Activated CD4-positive, CD25-positive, alpha-beta regulatory T cell treated with anti-CD3 and anti-CD28 coated beads, Interleukin-2, amount 50 U/mL, for 72 hours (primary cell): Measurements from ENCODE around the gene DCST1.

ENCODE experiments used
- DNase-seq: peaks from one replicate; pipeline ENCODE4 v3.0.0; 2021

DCST1 gene

GRCh38 chr1:155001425-155001674, 32.3 kb upstream of the DCST1 start:
- DNase-seq: no peak

GRCh38 chr1:155001675-155002463, 31.8 kb upstream of the DCST1 start:
- peak; percentile 98 for DNase-seq

DNA sequence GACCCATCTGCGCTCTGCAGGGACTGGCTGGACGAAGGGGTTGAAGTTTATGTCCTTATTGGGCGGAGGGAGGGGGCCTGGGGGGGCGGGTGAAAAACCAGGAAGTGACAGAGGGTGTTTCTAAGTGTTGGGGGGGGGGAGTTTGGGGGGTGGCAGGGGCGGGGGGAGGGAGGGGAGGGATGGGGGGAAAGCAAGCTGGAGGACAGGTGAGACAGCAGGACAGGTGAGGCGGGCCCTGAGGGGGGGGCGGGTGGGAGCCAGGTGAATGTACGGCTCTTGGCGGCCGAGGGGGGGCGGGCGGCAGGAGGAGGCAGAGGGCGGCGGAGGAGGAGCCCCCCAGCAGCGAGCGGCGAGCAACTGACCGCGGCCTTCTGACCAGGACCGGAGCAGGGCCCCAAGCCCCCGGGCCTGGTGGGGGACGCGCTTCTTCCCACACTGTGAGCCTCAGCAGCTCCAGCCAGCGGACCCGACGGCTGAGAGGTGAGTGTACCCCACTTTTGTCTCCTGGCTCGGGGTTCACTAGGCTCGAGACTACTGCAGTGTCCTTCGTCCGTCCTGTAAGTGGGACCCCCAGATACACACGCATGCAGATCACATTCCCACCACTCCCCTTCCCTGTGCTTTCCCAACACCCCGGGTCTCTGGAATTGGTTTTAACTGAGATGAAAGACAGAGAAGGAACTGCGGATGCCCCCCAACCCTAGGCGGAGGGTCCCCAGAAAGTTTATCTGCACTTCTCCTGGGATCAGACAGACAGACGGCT, 31.0 kb upstream of the DCST1 start, which contains the start of gene ZBTB7B:
Gene ZBTB7B, plus strand, starts transcription at position 339 of the 763 bp plus-strand sequence. CDS start 11,859 bp downstream, outside the sequence.
- no peak for DNase-seq

GRCh38 chr1:155003227-155003765, 30.3 kb upstream of the DCST1 start:
- DNase-seq: no peak

- no peak for DNase-seq
Observed at GRCh38 chr1:155003766-155004351, 29.8 kb upstream of the DCST1 start.

DNA sequence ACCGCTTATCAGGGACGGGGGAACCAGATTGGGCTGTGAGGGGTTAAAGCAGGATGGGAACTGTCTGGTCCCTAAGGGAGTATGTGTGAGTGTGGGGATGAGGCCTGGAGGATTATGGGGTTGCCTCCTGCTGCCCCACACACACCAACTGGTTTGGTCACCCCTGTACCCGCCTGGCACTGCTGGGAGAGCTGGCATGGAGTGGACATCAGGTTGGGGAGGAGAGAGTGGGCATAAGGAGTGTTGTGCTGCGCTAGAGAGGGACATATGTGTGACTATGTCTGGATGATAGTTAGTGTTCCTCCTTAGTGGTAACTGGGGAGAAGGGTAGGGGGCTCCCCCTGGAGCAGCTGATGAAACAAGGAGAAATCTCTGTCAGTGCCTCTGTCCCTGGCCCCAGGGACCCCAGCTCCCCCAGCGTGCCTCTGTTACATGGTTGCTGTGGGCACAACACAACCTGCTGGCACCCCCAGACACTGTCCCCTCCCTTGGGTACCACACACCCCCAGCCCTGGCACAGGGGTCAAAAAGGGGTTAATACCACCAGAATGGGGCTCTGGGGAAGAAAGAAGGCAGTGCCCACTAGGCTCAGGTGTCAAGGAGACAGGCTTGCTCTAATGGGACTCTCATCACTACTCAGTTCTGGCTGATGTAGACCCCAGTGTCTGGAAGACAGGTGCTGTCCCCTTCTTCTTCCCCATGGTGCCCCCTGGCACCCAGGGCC, 29.1 kb upstream of the DCST1 start:
- DNase-seq: no peak

DNA sequence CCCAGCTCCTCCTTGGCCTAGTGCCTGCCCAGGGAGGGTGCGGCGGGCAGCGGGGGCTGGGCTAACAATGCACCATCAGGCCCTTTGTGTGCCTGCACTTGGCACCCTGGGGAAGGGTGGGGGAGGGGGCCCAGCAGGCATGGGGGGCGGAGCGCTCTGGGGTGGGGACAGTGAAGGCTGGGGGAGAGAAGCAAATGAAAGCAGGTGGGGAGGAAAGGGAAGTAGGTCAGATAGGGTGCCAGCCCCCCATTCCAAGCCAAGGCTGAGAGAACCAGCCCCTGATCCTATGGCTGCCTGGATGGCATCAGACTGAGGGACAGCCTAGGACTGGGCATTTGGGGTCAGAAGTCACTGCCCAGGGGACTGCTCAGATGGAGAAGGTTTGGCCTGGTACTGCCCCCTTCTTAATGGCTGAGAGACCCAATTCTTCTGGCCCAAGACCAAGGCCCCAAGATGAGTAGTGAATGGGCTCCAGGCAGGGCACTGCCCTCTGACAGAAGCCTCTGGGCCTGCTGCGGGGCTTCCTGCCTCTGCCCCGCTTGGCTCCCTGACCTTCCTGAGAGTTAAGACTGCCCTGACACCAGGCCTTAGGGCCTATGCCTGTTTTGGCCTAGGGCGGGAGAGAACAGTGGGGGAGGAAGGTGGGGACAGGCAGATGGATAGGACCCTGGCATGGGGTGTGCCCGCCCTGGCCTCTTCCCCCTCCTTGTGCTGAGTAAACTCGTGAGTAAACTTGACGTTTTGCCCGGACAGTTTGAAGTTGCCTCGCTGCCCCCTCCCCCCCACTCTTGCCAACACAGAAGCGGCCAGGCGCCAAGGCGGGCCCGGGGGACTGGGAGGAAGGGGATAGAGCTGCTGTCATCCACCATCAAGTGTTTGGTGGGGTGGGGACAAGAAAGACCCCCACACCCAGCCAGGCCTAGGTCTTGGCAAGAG, 28.3 kb upstream of the DCST1 start:
- no peak for DNase-seq

- no peak for DNase-seq
Observed at GRCh38 chr1:155006601-155007101, 27.0 kb upstream of the DCST1 start.

- no peak for DNase-seq
Observed at GRCh38 chr1:155007251-155007828, 26.3 kb upstream of the DCST1 start.

DNA sequence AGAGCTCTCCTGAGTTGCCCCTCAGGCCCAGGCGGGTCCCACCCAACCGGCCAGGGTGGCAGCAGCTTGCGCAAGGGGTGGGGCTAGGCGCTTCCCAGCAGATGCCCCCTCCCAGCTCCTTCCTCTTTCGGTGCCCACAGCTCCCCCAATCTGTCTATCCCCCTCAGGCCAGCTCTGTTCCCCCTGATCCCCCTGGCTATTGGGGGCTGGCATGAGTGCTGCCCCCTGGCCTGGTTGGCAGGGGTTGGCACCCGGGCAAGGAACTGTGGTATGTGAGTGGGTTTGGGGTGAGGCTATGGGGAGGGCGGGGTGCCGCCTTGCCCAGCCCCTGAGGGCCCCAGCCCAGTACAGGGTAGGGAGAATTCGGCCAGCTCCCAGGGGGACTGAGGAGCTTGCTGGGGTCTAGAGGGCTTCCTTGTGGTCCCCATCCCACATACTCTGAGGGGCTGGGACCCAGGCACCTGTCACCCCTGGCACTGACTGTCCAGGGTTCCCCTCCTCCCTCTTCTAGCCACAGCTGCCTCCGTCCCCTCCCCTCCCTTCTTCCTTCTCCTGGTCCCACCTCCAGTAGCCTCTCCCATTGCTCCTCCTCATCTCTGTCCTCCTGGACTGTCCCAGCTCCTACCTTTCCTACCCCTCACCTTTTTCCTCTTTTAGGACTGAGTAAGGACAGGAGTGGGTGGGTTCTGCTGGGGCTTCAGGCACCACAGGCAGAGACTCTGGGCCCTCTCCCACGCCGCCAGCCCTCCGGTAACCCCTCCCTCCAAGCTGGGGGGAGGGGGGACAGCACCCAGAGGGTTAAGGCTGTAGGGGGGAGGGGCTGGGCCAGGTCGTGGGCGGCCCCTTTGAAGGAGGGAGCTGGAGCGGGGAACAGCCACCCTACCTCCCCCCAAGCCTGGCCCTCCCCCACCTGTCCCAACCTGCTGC, 25.3 kb upstream of the DCST1 start:
- peak; percentile 63 for DNase-seq

DNA sequence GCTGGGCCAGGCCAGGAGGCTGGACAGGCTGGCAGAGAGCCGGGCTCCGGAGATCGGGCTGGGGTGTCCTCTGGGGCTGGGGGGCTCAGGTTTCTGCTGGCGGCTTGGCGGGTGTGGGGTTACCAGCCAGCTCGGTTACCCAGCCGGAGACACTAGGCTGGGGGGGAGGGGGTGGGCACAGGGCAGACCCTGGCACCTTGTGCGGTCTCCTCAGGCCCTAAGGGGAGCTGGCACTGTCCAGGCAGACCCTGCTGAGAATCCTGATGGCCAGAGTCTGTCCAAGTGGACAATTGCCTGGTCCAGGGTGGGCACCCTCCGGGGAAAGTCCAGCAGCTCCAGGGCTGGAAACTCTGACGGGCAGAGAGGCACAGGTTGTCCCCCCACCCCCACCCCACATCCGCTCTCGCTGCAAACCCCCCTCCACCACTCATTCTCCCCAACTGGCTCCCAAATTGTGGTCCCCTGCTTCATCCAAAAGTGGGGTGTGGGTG, 24.4 kb upstream of the DCST1 start:
- no peak for DNase-seq

GRCh38 chr1:155009742-155010141, 23.9 kb upstream of the DCST1 start:
- DNase-seq: no peak

- no peak for DNase-seq
Observed at GRCh38 chr1:155010211-155010918, 23.3 kb upstream of the DCST1 start.

DNA sequence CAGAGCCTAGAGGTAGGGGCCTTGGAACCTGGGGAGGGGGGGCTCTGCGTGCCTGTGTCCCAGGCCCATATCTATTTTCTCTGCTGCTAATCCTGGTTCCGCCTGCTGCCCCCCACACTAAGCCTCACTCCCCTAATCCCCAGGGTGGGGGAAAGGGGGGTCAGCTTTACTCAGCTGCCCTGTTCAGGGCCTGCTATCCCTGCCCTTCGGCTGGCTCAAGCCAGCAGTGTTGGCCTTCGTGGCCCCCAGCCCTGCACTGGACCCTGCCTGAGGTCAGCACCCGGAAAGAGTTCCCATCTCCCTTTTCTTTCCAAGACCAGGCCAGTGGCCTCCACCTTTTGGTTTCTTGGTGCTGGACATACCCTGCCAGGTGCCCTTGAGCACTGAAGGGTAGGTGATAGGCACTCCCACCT, 22.6 kb upstream of the DCST1 start:
- DNase-seq: no peak

DNA sequence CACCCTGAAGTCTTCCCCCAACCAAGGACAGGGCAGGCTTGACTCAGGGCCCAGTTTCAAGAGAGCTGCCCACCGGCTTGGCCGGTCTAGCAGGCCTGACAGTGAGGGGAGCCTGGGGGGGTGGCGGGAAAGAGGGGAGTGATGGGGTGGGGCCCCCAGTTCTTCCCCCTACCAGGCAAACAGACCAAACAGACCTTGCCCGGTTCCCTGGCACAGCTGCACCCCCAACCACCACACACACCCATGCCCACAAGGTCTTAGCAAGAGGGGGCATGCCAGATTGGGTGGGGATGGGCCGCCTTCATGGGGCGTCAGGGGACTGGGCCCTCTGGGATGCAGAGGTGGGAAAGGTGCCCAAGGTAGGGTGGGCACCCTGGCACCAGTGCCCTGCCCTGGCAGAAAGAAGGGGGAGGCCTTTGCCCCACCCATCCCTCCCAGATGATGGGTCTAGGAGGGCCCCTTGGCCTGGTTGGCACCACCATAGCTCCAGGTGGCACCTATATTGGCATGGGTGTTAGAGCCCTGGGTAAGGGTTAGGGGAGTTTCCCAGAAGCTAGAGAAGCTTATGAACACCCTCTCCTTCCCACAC, 22.1 kb upstream of the DCST1 start:
- no peak for DNase-seq

GRCh38 chr1:155012026-155012546, 21.5 kb upstream of the DCST1 start:
- DNase-seq: no peak

- no peak for DNase-seq
Observed at GRCh38 chr1:155012776-155013602, 20.6 kb upstream of the DCST1 start.

GRCh38 chr1:155013632-155014031, 20.0 kb upstream of the DCST1 start:
- no peak for DNase-seq
